H9 (cell line): ENCODE data around the gene AATK. TPM values are rescaled to one million over a fixed set of nuclear protein-coding genes. Genes with fewer than 3 reads are reported as not detected.

Experiments used
- DNase-seq: peaks from one replicate; pipeline ENCODE4 v3.0.0-alpha.2; 2017
- H2AFZ ChIP-seq: one replicate; pipeline ENCODE4 v1.6.1; 2013; ENCODE audit warnings: mild to moderate bottlenecking, low read length, control low read depth, moderate library complexity
- H2AK5ac ChIP-seq: 2 replicates; pipeline ENCODE4 v1.6.1; 2013; ENCODE audit warnings: low read length, control low read depth, mixed read lengths; ENCODE audit not compliant: insufficient read length
- H2BK120ac ChIP-seq: one replicate; pipeline ENCODE4 v1.6.1; 2013; ENCODE audit warnings: low read depth, mild to moderate bottlenecking, low read length, control low read depth, inconsistent platforms; ENCODE audit not compliant: poor library complexity, severe bottlenecking
- H2BK12ac ChIP-seq: 2 replicates; pipeline ENCODE4 v1.6.1; 2013; ENCODE audit warnings: low read length, control low read depth, mixed read lengths, low read depth; ENCODE audit not compliant: insufficient read length
- H2BK15ac ChIP-seq: 2 replicates; pipeline ENCODE4 v1.6.1; 2013; ENCODE audit warnings: low read depth, low read length, control low read depth
- H2BK20ac ChIP-seq: one replicate; pipeline ENCODE4 v1.6.1; 2013; ENCODE audit warnings: low read depth, mild to moderate bottlenecking, low read length, control low read depth, inconsistent platforms; ENCODE audit not compliant: poor library complexity, severe bottlenecking
- H2BK5ac ChIP-seq: 2 replicates; pipeline ENCODE4 v1.6.1; 2013; ENCODE audit warnings: low read length, control low read depth, mixed read lengths; ENCODE audit not compliant: insufficient read length
- H3K14ac ChIP-seq: 2 replicates; pipeline ENCODE4 v1.6.1; 2013; ENCODE audit warnings: low read length, control low read depth; ENCODE audit not compliant: insufficient read depth
- H3K18ac ChIP-seq: 2 replicates; pipeline ENCODE4 v1.6.1; 2013; ENCODE audit warnings: low read depth, mild to moderate bottlenecking, mixed read lengths, low read length, control low read depth; ENCODE audit not compliant: insufficient read length
- H3K23ac ChIP-seq: 2 replicates; pipeline ENCODE4 v1.6.1; 2013; ENCODE audit warnings: low read length, control low read depth, mixed read lengths, low read depth; ENCODE audit not compliant: insufficient read length
- H3K23me2 ChIP-seq: 2 replicates; pipeline ENCODE4 v1.6.1; 2013; ENCODE audit warnings: low read depth, mild to moderate bottlenecking, mixed read lengths, low read length, control low read depth; ENCODE audit not compliant: insufficient read length, poor library complexity, severe bottlenecking
- H3K27ac ChIP-seq: 2 replicates; pipeline ENCODE4 v1.5.1; 2013; ENCODE audit warnings: low read length, control low read depth, mixed read lengths, low read depth; ENCODE audit not compliant: insufficient read length
- H3K27me3 ChIP-seq: 2 replicates; pipeline ENCODE4 v1.6.1; 2013; ENCODE audit warnings: low read length, control low read depth, inconsistent platforms; ENCODE audit not compliant: insufficient read depth
- H3K4ac ChIP-seq: 2 replicates; pipeline ENCODE4 v1.6.1; 2013; ENCODE audit warnings: low read depth, mild to moderate bottlenecking, control low read depth, inconsistent platforms, low read length, moderate library complexity
- H3K4me1 ChIP-seq: 2 replicates; pipeline ENCODE4 v1.6.1; 2013; ENCODE audit warnings: low read length, control low read depth, inconsistent platforms; ENCODE audit not compliant: insufficient read depth
- H3K4me2 ChIP-seq: 2 replicates; pipeline ENCODE4 v1.6.1; 2013; ENCODE audit warnings: low read length, control low read depth, mixed read lengths; ENCODE audit not compliant: insufficient read length, insufficient read depth
- H3K56ac ChIP-seq: 2 replicates; pipeline ENCODE4 v1.6.1; 2013; ENCODE audit warnings: low read depth, mild to moderate bottlenecking, mixed read lengths, low read length, control low read depth; ENCODE audit not compliant: insufficient read length
- H3K79me1 ChIP-seq: 2 replicates; pipeline ENCODE4 v1.6.1; 2013; ENCODE audit warnings: low read depth, mild to moderate bottlenecking, moderate library complexity, low read length, control low read depth, inconsistent platforms; ENCODE audit not compliant: insufficient read depth, poor library complexity, severe bottlenecking
- H3K79me2 ChIP-seq: 2 replicates; pipeline ENCODE4 v1.6.1; 2013; ENCODE audit warnings: low read length, control low read depth, inconsistent platforms; ENCODE audit not compliant: insufficient read depth
- H3K9ac ChIP-seq: 2 replicates; pipeline ENCODE4 v1.6.1; 2013; ENCODE audit warnings: low read length, control low read depth, mixed read lengths; ENCODE audit not compliant: insufficient read length; ENCODE audit errors: extremely low read depth
- H3K9me3 ChIP-seq: one replicate; pipeline ENCODE4 v1.6.1; 2013; ENCODE audit warnings: low read depth, low read length, inconsistent platforms; ENCODE audit not compliant: control insufficient read depth
- H3T11ph ChIP-seq: one replicate; pipeline ENCODE4 v1.6.1; 2013; ENCODE audit warnings: mild to moderate bottlenecking, low read length, control low read depth, inconsistent platforms
- H4K20me1 ChIP-seq: one replicate; pipeline ENCODE4 v1.6.1; 2013; ENCODE audit not compliant: control insufficient read depth, insufficient read length, insufficient read depth
- H4K5ac ChIP-seq: 2 replicates; pipeline ENCODE4 v1.6.1; 2013; ENCODE audit warnings: low read depth, mild to moderate bottlenecking, mixed read lengths, low read length, control low read depth; ENCODE audit not compliant: insufficient read length
- H4K8ac ChIP-seq: replicated peaks from 2 replicates; pipeline ENCODE4 v1.6.1; 2013; ENCODE audit warnings: low read length, control low read depth, mixed read lengths, low read depth; ENCODE audit not compliant: insufficient read length
- H4K91ac ChIP-seq: 2 replicates; pipeline ENCODE4 v1.6.1; 2013; ENCODE audit warnings: low read depth, mild to moderate bottlenecking, moderate library complexity, mixed read lengths, low read length, control low read depth; ENCODE audit not compliant: insufficient read length
- H3K27ac Mint-ChIP-seq, 3 experiments: 2 replicates in 2 of 3; 3 replicates in 1 of 3; pipeline ENCODE4 v1.8.0; 2020 to 2021; ENCODE audit warnings: mixed read lengths in 3 of 3, mild to moderate bottlenecking in 1 of 3, moderate library complexity in 1 of 3
- H3K27me3 Mint-ChIP-seq: 2 replicates; pipeline ENCODE4 v1.8.0; 2021; ENCODE audit warnings: low read depth, mild to moderate bottlenecking, moderate library complexity, mixed read lengths
- H3K36me3 Mint-ChIP-seq, 3 experiments: 2 replicates in 2 of 3; 3 replicates in 1 of 3; pipeline ENCODE4 v1.8.0; 2020 to 2021; ENCODE audit warnings: low read depth in 3 of 3, mixed read lengths in 3 of 3; ENCODE audit not compliant: insufficient read depth in 1 of 3
- H3K4me1 Mint-ChIP-seq, 2 experiments: 2 replicates each; pipeline ENCODE4 v1.8.0; 2020; ENCODE audit warnings: mixed read lengths in 2 of 2
- H3K4me3 Mint-ChIP-seq, 2 experiments: 2 replicates in 1 of 2; 3 replicates in 1 of 2; pipeline ENCODE4 v1.8.0; 2020 to 2021; ENCODE audit warnings: mild to moderate bottlenecking in 2 of 2, mixed read lengths in 2 of 2, moderate library complexity in 1 of 2
- H3K9me3 Mint-ChIP-seq, 2 experiments: 2 replicates in 1 of 2; 3 replicates in 1 of 2; pipeline ENCODE4 v1.8.0; 2020; ENCODE audit warnings: mild to moderate bottlenecking in 2 of 2, mixed read lengths in 2 of 2, moderate library complexity in 1 of 2
- WGBS: extraction: QIAGEN DNeasy Blood & Tissue Kit; methylation state at CpG from one replicate; pipeline ENCODE4 v1.1.7; 2013; ENCODE audit warnings: missing lambda C conversion rate, low lambda C conversion rate, mixed read lengths; ENCODE audit not compliant: insufficient read length; ENCODE audit errors: extremely low coverage; 5-methylcytosine and 5-hydroxymethylcytosine counted together
- total RNA-seq: library from RNA; stranded (reverse); gene quantifications from 2 replicates; pipeline ENCODE4 v1.2.1, GENCODE V29; 2021
- TF ChIP-seq, protein P1 (sequence below): fragments of 200-600 bp; sonication (generic); conservative IDR thresholded peaks from 3 replicates; pipeline ENCODE4 v1.8.0; 2021; ENCODE audit warnings: antibody characterized with exemption, mild to moderate bottlenecking

AATK gene
- total RNA-seq, 1 experiment from 2014 or later: 2.4 TPM

DNA sequence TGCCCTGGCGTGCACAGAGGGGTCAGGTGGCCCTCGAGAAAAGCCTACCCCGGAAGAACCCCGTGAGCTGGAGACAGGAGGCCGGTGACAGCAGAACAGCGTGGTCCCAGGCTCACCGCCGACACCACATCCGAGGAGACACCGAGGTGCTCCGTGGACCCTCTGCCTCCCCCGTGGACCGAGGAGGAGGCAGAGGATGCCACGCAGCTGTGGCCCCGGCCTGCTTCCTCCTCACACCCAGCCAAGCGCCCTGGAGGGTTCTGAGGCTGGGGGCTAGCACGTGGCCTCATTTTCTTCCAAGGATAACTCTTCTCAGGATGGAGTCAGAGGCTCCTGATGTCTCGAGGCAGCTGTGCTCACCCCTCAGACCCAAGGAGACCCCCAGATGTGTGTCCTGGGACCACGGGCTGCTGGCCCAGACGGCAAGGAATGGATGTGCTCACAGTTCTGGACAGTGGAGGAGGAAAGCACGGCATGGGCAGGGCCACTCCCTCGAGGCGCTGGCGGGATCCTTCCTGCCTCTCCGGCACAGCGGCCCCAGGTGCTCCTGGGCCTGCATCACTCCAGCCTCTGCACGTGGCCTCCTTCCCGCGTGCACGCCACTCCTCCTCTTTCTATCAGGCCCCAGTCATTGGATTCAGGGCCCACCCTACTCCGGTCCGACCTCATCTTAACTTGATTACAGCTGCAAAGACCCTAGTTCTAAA lies 5.1 kb downstream of the AATK start:
- Histone ChIP-seq H3K27ac (no peak overlapping the region), H3T11ph (no peak overlapping the region), H4K20me1 (peaks cover 4% of the 10 kb centered on the region), H3K23ac (no peak overlapping the region), H3K27me3 (no peaks in the 10 kb centered on the region), H2BK20ac (no peak overlapping the region), H3K9me3 (no peaks in the 10 kb centered on the region), H3K79me1 (no peaks in the 10 kb centered on the region), H2AFZ (no peak overlapping the region), H3K4me2 (no peak overlapping the region), H2AK5ac (no peak overlapping the region), H2BK12ac (no peak overlapping the region), H3K14ac (no peak overlapping the region), H3K23me2 (peaks cover 3% of the 10 kb centered on the region), H3K4ac (no peak overlapping the region), H3K56ac (no peak overlapping the region), H3K9ac (no peak overlapping the region), H2BK5ac (no peak overlapping the region), H3K79me2 (no peaks in the 10 kb centered on the region), H2BK120ac (no peak overlapping the region), H2BK15ac (no peak overlapping the region), H4K8ac (no peak overlapping the region), H3K18ac (no peak overlapping the region), H4K5ac (no peak overlapping the region), H4K91ac (no peak overlapping the region), H3K4me1 (no peaks in the 10 kb centered on the region)
- Mint-ChIP-seq H3K36me3 (no peaks in the 10 kb centered on the region), H3K4me3 (peak overlapping the region in 1 of 2 experiments; percentile 40; a peak in 1 of 5 replicates), H3K27ac (no peak overlapping the region), H3K4me1 (no peaks in the 10 kb centered on the region), H3K27me3 (no peaks in the 10 kb centered on the region; the same call in 1 of the 2 replicates), H3K9me3 (no peaks in the 10 kb centered on the region)
- TF ChIP-seq, protein P1, sequence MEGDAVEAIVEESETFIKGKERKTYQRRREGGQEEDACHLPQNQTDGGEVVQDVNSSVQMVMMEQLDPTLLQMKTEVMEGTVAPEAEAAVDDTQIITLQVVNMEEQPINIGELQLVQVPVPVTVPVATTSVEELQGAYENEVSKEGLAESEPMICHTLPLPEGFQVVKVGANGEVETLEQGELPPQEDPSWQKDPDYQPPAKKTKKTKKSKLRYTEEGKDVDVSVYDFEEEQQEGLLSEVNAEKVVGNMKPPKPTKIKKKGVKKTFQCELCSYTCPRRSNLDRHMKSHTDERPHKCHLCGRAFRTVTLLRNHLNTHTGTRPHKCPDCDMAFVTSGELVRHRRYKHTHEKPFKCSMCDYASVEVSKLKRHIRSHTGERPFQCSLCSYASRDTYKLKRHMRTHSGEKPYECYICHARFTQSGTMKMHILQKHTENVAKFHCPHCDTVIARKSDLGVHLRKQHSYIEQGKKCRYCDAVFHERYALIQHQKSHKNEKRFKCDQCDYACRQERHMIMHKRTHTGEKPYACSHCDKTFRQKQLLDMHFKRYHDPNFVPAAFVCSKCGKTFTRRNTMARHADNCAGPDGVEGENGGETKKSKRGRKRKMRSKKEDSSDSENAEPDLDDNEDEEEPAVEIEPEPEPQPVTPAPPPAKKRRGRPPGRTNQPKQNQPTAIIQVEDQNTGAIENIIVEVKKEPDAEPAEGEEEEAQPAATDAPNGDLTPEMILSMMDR: no peak
- no CpG with 5 or more reads among the region's 32 CpGs for WGBS
- DNase-seq: no peak
